Subcutaneous abdominal adipose tissue (tissue), 5 donors: ENCODE results near the gene CHKB.

Source experiments
- H3K27ac ChIP-seq: one replicate; pipeline ENCODE4 v1.7.0; 2013; ENCODE audit warnings: low read depth, mild to moderate bottlenecking, inconsistent platforms, low read length, moderate library complexity
- H3K27me3 ChIP-seq, 5 donors: one replicate each; pipeline ENCODE4 v1.7.0; 2013; ENCODE audit warnings: low read length in 5 of 5, inconsistent platforms in 1 of 5; ENCODE audit not compliant: control insufficient read depth in 5 of 5, insufficient read depth in 4 of 5
- H3K36me3 ChIP-seq, 5 donors: one replicate each; pipeline ENCODE4 v1.7.0; 2013; ENCODE audit warnings: low read length in 5 of 5; ENCODE audit not compliant: control insufficient read depth in 5 of 5, insufficient read depth in 5 of 5
- H3K4me1 ChIP-seq, 5 donors: one replicate each; pipeline ENCODE4 v1.7.0; 2013; ENCODE audit warnings: low read length in 5 of 5, mild to moderate bottlenecking in 3 of 5, moderate library complexity in 1 of 5; ENCODE audit not compliant: control insufficient read depth in 5 of 5, insufficient read depth in 5 of 5
- H3K4me3 ChIP-seq, 5 donors: one replicate each; pipeline ENCODE4 v1.7.0; 2013; ENCODE audit warnings: low read length in 5 of 5, low read depth in 1 of 5
- H3K9ac ChIP-seq, 5 donors: one replicate each; pipeline ENCODE4 v1.7.0; 2013; ENCODE audit warnings: low read length in 5 of 5, mild to moderate bottlenecking in 4 of 5, moderate library complexity in 3 of 5
- H3K9me3 ChIP-seq, 5 donors: one replicate each; pipeline ENCODE4 v1.7.0; 2013; ENCODE audit warnings: low read length in 5 of 5; ENCODE audit not compliant: control insufficient read depth in 5 of 5
- donor health status: healthy.
- donor health status: healthy.
- donor health status: healthy.
- donor health status: healthy.
- donor health status: healthy.

CHKB gene, protein sequence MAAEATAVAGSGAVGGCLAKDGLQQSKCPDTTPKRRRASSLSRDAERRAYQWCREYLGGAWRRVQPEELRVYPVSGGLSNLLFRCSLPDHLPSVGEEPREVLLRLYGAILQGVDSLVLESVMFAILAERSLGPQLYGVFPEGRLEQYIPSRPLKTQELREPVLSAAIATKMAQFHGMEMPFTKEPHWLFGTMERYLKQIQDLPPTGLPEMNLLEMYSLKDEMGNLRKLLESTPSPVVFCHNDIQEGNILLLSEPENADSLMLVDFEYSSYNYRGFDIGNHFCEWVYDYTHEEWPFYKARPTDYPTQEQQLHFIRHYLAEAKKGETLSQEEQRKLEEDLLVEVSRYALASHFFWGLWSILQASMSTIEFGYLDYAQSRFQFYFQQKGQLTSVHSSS

DNA sequence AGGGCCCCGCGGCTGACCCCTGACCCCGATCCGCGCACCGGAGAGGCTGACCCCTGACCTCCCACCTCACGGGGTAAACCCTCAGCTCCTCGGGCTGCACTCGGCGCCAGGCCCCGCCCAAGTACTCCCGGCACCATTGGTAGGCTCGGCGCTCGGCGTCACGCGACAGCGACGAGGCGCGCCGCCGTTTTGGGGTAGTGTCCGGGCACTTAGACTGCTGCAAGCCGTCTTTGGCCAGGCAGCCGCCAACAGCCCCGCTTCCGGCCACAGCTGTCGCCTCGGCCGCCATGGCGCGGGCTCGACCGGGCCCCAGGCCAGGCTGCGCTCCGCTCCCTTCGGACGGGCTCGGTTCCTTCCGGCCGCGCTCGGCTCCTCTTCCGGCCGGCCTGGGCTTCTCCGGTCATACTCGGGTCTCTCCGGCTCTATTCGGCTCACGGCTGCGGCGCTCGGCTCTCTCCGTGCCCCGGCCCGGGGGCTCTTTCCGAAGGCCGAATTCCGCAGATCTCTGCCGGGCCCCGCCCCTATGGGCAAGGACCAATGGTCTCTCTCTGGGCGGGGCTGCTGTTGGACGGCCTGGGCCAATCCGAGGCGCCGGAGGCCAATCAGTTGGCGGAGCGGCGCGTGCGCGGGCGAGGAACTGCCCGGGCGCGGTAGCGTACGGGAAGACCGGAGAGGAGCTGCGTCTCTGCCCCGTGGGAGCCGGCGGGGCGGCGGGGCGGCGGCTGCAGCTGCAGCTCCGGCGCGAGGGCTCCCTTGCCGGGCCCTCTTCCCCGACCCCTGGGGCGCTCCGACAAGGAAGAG, at the start of gene CHKB:
TSS of gene CHKB (minus strand) at position 357 of the 801 bp plus-strand sequence. CDS start at position 289, 68 bp downstream.
- Histone ChIP-seq H3K4me3 (peak within 1 kb of the TSS; percentile 79 to 87 (median 84)), H3K4me1 (peaks cover 10 to 46% (median 38%) of the 10 kb centered on the region in 5 donors), H3K36me3 (peaks cover 0 to 22% (median 7%) of the 10 kb centered on the region in 5 donors), H3K27me3 (no peaks in the 10 kb centered on the region), H3K9ac (peak within 1 kb of the TSS; percentile 56 to 96 (median 91)), H3K27ac (peak within 1 kb of the TSS; percentile 94), H3K9me3 (no peaks in the 10 kb centered on the region)

DNA sequence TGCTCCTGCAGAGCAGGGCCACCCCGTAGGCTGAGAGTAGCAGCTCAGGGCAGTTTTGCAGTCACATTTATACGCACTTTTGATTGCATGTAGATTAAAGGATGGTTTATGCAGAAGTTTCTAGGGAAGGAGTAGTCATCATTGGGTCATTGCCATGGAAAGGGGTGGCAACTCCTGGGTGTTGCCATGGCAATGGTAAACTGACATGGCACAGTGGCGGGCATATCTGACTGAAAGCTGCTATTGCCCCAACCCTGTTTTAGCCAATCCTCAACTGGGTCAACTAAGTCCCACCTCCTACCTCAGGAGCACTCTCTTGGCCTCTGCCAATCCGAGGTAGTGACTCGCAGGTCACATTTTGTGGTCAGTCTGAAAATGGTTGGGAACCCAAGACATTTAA, 47.7 kb upstream of the CHKB start:
- no peak overlapping the region for H3K27ac ChIP-seq
- no peaks in the 10 kb centered on the region for H3K9me3 ChIP-seq
- H3K4me1 ChIP-seq, result peaks cover 4 to 38% (median 25%) of the 10 kb centered on the region in 5 donors
- H3K27me3 ChIP-seq, result no peaks in the 10 kb centered on the region
- H3K4me3 ChIP-seq, result no peak overlapping the region
- peaks cover 0 to 13% (median 5%) of the 10 kb centered on the region in 5 donors for H3K36me3 ChIP-seq
- H3K9ac ChIP-seq, result no peak overlapping the region

DNA sequence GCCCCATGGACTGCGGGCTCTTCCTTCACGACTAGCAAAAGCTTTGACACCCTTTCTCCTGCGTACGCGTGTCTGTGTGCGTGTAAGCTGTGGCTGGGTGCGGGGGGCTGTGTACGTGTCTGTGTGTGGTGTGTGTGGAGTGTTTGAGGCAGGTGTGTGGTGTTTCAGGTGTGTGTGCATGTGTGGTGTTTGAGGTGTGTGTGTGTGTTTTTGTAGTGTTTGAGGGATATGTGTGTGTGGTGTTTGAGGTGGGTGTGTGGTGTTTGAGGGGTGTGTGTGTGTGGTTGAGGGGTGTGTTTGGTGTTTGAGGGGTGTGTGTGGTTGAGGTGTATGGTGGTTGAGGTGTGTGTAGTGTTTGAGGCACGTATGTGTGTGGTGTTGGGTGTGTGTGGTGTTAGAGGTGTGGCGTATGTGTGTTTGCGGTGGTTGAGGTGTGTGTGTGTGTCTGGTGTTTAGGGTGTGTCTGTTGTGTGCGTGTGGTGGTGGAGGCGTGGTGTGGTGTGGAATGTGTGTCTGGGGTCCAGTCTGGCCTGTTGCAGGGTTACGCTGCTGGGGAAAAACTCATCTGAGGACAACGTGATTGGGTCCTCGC, 46.0 kb upstream of the CHKB start:
- Histone ChIP-seq H3K4me3 (peak overlapping the region; percentile 69 to 96 (median 93)), H3K27ac (peak overlapping the region; percentile 63), H3K4me1 (peaks cover 4 to 38% (median 25%) of the 10 kb centered on the region in 5 donors), H3K9me3 (no peaks in the 10 kb centered on the region), H3K27me3 (no peaks in the 10 kb centered on the region), H3K9ac (peak overlapping the region; percentile 33 to 96 (median 83)), H3K36me3 (peaks cover 0 to 21% (median 6%) of the 10 kb centered on the region in 5 donors)

DNA sequence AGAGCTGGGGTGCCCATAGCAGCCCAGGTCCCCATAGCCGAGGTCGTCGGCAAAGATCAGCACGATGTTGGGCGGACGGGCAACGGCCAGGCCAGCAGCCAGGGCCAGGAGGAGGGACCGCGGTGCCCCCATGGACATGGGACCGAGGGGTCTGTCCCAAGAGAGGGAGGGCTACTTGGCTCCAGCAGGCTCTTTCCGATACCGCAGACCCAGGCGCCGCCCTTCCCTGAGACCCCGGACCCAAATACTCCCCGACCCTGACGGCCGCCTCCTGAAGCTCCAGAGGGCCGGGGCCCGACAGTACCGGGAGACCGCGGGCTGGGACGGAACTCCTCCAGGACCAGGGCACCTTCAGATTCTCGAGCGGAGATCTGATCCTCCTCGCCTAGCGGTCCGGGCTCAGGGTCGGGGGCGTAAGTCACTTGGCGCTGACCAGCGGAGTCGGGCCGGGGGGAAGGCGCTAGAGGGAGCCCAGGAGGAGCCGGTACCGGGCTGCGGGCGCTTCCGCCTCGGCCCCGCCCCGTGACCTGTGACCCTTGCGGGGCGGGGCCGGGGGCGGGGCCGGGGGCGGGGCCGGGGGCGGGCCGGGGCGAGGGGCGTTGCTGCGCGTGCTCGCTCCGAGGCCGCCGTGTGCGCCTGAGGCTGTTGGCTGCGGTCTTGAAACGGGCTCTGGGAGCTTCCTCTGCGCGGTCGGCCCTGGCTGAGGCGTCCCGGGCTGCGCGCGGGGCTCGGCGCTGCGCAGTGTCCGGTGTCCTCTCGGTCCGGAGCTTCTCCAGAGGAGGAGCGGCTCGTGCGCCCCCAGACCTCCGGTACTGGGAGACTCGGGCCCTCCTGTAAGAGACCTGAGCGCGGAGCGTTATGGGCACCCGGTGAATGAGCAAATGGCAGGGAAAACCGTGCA, 45.2 kb upstream of the CHKB start, which contains the start of gene ARSA:
TSS of gene ARSA (minus strand) at position 511 of the 901 bp plus-strand sequence. CDS start at position 138, 373 bp downstream.
- peak within 1 kb of the TSS; percentile 74 to 96 (median 93) for H3K4me3 ChIP-seq
- H3K4me1 ChIP-seq, result peaks cover 4 to 40% (median 27%) of the 10 kb centered on the region in 5 donors
- H3K27ac ChIP-seq, result peak within 1 kb of the TSS; percentile 75
- H3K27me3 ChIP-seq, result no peaks in the 10 kb centered on the region
- peaks cover 0 to 21% (median 6%) of the 10 kb centered on the region in 5 donors for H3K36me3 ChIP-seq
- peak within 1 kb of the TSS; percentile 84 to 96 (median 93) for H3K9ac ChIP-seq
- no peaks in the 10 kb centered on the region for H3K9me3 ChIP-seq

DNA sequence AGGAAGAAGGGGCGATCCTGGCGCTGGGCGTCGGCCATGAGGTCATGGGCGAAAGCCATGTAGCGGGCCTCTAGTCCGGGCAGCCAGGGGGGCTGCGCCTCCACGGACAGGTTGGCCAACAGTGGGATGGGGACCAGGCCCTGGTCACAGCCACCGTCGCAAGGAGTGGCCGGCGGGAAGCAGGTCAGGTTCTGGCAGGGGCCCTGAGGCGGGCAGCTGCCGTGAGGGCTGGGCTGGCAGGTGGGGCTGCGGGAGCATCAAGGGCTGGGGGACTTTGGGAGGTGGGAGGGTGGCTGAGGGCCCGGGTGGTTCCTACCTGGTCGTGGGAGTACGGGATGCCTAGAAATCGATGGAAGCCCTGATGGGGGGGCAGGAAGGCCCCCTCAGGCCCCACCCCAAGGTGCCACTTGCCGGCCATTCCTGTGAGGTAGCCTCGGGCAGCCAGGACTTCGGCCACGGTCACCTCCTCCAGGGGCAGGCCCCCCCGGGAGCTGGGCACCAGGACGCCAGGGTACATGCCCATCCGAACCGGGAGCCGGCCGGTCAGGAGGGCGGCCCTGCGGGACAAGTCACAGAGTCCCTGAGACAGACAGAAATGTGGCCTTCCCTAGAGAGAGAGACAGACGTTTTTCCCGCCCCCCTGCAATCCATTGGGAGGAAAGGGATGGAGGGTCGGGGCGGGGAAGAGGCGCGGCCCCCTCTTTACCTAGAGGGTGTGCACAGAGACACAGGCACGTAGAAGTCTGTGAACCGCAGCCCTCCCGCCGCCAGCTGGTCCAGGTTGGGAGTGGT, 44.4 kb upstream of the CHKB start:
- no peaks in the 10 kb centered on the region for H3K9me3 ChIP-seq
- peak overlapping the region in 4 of 5 donors; percentile 80 to 94 (median 86) for H3K9ac ChIP-seq
- H3K4me1 ChIP-seq, result peaks cover 4 to 49% (median 36%) of the 10 kb centered on the region in 5 donors
- H3K4me3 ChIP-seq, result peak overlapping the region in 4 of 5 donors; percentile 73 to 88 (median 76)
- no peaks in the 10 kb centered on the region for H3K27me3 ChIP-seq
- H3K36me3 ChIP-seq, result peaks cover 0 to 21% (median 6%) of the 10 kb centered on the region in 5 donors
- peak overlapping the region; percentile 75 for H3K27ac ChIP-seq

DNA sequence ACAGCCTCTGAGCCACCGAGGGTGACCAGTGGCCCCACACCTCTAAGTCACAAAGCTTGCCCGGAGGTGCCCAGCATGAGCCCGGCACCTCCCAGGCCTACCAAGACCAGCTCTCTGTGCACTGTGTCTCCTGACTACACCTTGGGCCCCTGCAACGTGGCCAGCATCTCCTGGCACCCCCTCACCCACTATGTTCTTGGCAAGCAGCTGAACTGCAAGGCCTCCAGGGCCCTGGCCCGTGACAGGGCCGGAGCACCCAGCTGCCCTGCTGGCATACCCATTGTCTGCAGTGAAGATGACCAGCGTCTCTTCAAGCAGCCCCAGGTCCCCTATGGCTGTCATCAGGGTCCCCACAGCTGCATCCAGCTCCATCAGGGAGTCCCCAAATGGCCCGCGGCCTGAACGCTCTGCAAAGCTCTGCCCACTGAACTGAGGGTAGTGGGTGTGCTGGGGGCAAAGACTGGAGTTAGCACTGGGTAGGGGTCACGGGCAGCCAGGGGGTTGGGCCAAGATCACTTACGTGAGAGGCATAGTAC, 43.7 kb upstream of the CHKB start:
- no peaks in the 10 kb centered on the region for H3K27me3 ChIP-seq
- H3K36me3 ChIP-seq, result peaks cover 0 to 21% (median 6%) of the 10 kb centered on the region in 5 donors
- peak overlapping the region; percentile 75 for H3K27ac ChIP-seq
- peaks cover 4 to 55% (median 42%) of the 10 kb centered on the region in 5 donors for H3K4me1 ChIP-seq
- peak overlapping the region in 2 of 5 donors; percentile 73 to 88 for H3K4me3 ChIP-seq
- no peak overlapping the region for H3K9ac ChIP-seq
- H3K9me3 ChIP-seq, result no peaks in the 10 kb centered on the region

DNA sequence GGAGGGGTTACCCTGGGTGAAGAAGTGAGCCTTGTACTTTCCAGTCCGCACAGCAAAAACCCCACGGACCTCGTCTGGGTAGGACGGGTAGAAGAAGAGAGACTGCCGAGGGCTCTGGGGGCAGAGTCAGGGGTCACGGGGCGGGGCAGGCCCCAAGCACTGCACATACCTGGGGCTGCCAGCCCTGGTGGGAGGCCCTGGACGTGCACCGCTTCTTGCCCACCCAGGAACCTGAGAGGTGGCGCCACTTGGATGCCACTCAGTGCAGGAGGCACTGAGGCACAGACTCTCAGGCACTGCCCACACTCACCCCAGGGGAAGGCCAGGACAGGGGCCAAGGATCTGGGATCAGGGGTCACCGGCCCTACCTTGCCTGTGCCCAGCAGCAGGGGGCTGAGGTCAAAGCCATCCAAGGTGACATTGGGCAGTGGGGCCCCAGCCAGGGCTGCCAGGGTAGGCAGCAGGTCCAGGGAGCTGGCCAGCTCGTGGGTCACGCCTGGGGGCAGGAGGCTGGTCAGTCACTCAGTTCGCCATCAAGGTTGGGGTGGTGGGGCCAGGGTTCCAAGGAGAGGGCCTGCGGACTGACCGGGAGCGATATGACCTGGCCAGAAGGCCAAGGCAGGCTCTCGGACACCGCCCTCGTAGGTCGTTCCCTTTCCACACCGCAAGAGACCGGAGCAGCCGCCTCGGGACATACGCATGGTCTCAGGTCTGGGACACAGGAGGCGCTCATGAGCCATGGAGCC, 43.1 kb upstream of the CHKB start:
- H3K4me1 ChIP-seq, result peaks cover 4 to 62% (median 48%) of the 10 kb centered on the region in 5 donors
- H3K4me3 ChIP-seq, result peak overlapping the region in 1 of 5 donors; percentile 88
- H3K9ac ChIP-seq, result no peak overlapping the region
- H3K27me3 ChIP-seq, result peaks cover 0 to 3% (median 0%) of the 10 kb centered on the region in 5 donors
- H3K9me3 ChIP-seq, result no peaks in the 10 kb centered on the region
- H3K36me3 ChIP-seq, result peaks cover 0 to 21% (median 6%) of the 10 kb centered on the region in 5 donors
- H3K27ac ChIP-seq, result no peak overlapping the region

DNA sequence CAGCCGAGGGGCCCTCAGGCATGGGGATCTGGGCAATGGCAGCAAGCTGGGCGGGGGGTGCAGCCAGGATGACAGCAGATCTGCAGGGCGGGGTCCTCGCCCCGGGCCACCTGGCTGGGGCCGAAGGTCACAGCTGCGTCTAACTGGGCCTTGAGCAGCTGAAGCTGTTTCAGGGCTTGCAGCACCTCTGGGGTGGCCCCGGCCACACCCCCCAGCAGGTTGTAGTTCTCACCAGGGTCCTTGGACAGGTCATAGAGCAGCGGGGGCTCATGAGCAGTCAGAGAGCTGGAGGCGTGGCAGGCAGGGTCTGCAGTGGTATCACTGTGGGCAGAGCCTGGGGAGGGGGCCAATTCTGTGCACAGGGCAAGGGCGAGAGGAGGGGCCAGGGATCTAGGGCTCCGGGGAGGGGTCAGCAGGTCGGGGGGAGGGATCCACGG, 42.5 kb upstream of the CHKB start:
- Histone ChIP-seq H3K27ac (no peak overlapping the region), H3K4me1 (peaks cover 4 to 61% (median 53%) of the 10 kb centered on the region in 5 donors), H3K4me3 (no peak overlapping the region), H3K9me3 (no peaks in the 10 kb centered on the region), H3K9ac (no peak overlapping the region), H3K36me3 (peaks cover 0 to 21% (median 6%) of the 10 kb centered on the region in 5 donors), H3K27me3 (peaks cover 0 to 4% (median 0%) of the 10 kb centered on the region in 5 donors)
